Measurements from ENCODE around the gene OPRM1. TPM values are rescaled to one million over a fixed set of nuclear protein-coding genes. Genes with fewer than 3 reads are reported as not detected.

OPRM1 gene
- total and polyA plus RNA-seq, 2 donors (not counting 1 experiment from before 2014, with no cell fraction given): not detected

DNA sequence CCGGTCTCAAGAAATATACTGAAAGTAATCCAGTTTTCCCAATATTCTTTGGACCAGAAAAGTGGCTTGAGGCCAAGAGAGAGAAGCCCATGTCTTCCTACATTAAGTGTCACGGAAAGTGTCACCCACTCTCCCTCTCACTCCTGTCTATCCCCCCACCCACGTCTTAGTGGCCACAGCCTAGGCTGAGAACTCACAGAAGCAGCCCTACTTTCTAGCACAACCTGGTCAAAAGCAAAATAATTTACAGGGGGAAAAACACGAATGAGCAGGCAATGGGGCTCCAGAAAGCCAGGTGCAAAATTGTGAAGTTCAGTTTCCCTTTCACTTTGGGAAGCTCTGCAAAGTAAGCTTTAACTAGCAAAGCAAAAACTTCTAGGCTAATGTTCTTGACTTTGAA, 118.0 kb downstream of the OPRM1 start:
- 100% methylated on average over 1 of the region's 4 CpGs for WGBS (ENCODE audit: insufficient coverage)
- H3K4me3 Mint-ChIP-seq: peak overlapping the region; percentile 77
- peak overlapping the region in 1 of 2 donors; percentile 61 for H3K27ac ChIP-seq (ENCODE audit: low read length in 2 of 2)
- TF ChIP-seq EZH2 (IDR thresholded peaks at IDR 0.05; ENCODE audit: borderline replicate concordance, insufficient read depth, low read depth, low read length, poor library complexity, severe bottlenecking): no peak
- H3K36me3 ChIP-seq (replicated peaks in 1 of 2; ENCODE audit: control extremely low read depth in 1 of 2, control insufficient read depth in 1 of 2, extremely low read depth in 1 of 2, insufficient read depth in 2 of 2, low read length in 1 of 2): no peaks in the 10 kb centered on the region
- POLR2A ChIA-PET: no interaction called here
- H2AFZ ChIP-seq (ENCODE audit: insufficient read depth, low read depth, low read length, poor library complexity, severe bottlenecking): peak overlapping the region; percentile 79
- peak; percentile 25 for DNase-seq
- H3K9me3 ChIP-seq (ENCODE audit: control extremely low read depth in 1 of 3, control insufficient read depth in 2 of 3, insufficient read depth in 1 of 3, low read length in 2 of 3): no peaks in the 10 kb centered on the region
- peaks cover 21% of the 10 kb centered on the region for H3K4me1 Mint-ChIP-seq
- H3K4me1 ChIP-seq (ENCODE audit: control insufficient read depth in 2 of 2, insufficient read depth in 2 of 2, low read length in 2 of 2): peaks cover 16 to 17% of the 10 kb centered on the region in 2 donors
- H4K20me1 ChIP-seq (ENCODE audit: control insufficient read depth, insufficient read depth, low read length, poor library complexity, severe bottlenecking): no peaks in the 10 kb centered on the region
- H3K9ac ChIP-seq (ENCODE audit: low read length): peak overlapping the region; percentile 52
- no peaks in the 10 kb centered on the region for H3K79me2 ChIP-seq (ENCODE audit: control insufficient read depth, insufficient read depth, low read length)
- CTCF ChIA-PET: interaction anchor here (1.0 to 3.9 kb wide), 5 partner anchors 10 to 214 kb away, joined by 3 to 19 read pairs (median 4); no protein-coding TSS in a partner anchor
- intact Hi-C loops (cut with micrococcal nuclease): no loop called here
- H3K27me3 Mint-ChIP-seq: no peaks in the 10 kb centered on the region
- H3K4me3 ChIP-seq (ENCODE audit: control extremely low read depth in 1 of 5, extremely low read depth in 1 of 5, insufficient read depth in 1 of 5, low read depth in 2 of 5, low read length in 4 of 5): peak overlapping the region in 2 of 5 experiments; percentile 21 to 34
- H3K27ac Mint-ChIP-seq: peak overlapping the region; percentile 70
- H3K9me3 Mint-ChIP-seq (ENCODE audit: insufficient read depth): no peaks in the 10 kb centered on the region
- H3K27me3 ChIP-seq (replicated peaks in 1 of 4; ENCODE audit: control extremely low read depth in 1 of 4, control insufficient read depth in 3 of 4, insufficient read depth in 4 of 4, low read length in 3 of 4): no peaks in the 10 kb centered on the region
- H3K4me2 ChIP-seq (replicated peaks; ENCODE audit: low read depth, low read length, poor library complexity, severe bottlenecking): peak overlapping the region; percentile 63
- ATAC-seq (ENCODE audit: low read depth): no peak

- H3K4me3 Mint-ChIP-seq: peak overlapping the region; percentile 77
- no peak for DNase-seq
- Histone ChIP-seq H3K79me2 (ENCODE audit: control insufficient read depth, insufficient read depth, low read length) (no peaks in the 10 kb centered on the region), H3K9ac (ENCODE audit: low read length) (peak overlapping the region; percentile 52), H3K9me3 (ENCODE audit: control extremely low read depth in 1 of 3, control insufficient read depth in 2 of 3, insufficient read depth in 1 of 3, low read length in 2 of 3) (no peaks in the 10 kb centered on the region), H3K27me3 (replicated peaks in 1 of 4; ENCODE audit: control extremely low read depth in 1 of 4, control insufficient read depth in 3 of 4, insufficient read depth in 4 of 4, low read length in 3 of 4) (no peaks in the 10 kb centered on the region), H3K27ac (ENCODE audit: low read length in 2 of 2) (peak overlapping the region in 1 of 2 donors; percentile 61), H3K4me3 (ENCODE audit: control extremely low read depth in 1 of 5, extremely low read depth in 1 of 5, insufficient read depth in 1 of 5, low read depth in 2 of 5, low read length in 4 of 5) (peak overlapping the region in 1 of 5 experiments; percentile 34), H4K20me1 (ENCODE audit: control insufficient read depth, insufficient read depth, low read length, poor library complexity, severe bottlenecking) (no peaks in the 10 kb centered on the region), H2AFZ (ENCODE audit: insufficient read depth, low read depth, low read length, poor library complexity, severe bottlenecking) (peak overlapping the region; percentile 79), H3K36me3 (replicated peaks in 1 of 2; ENCODE audit: control extremely low read depth in 1 of 2, control insufficient read depth in 1 of 2, extremely low read depth in 1 of 2, insufficient read depth in 2 of 2, low read length in 1 of 2) (no peaks in the 10 kb centered on the region), H3K4me2 (replicated peaks; ENCODE audit: low read depth, low read length, poor library complexity, severe bottlenecking) (peak overlapping the region; percentile 63), H3K4me1 (ENCODE audit: control insufficient read depth in 2 of 2, insufficient read depth in 2 of 2, low read length in 2 of 2) (peaks cover 16 to 17% of the 10 kb centered on the region in 2 donors)
- intact Hi-C loops (cut with micrococcal nuclease): no loop called here
- ChIA-PET POLR2A (no interaction called here), CTCF (interaction anchor here (1.4 to 3.9 kb wide), 4 partner anchors 9 to 214 kb away, joined by 3 to 19 read pairs (median 5); no protein-coding TSS in a partner anchor)
- ATAC-seq (ENCODE audit: low read depth): no peak
- no peaks in the 10 kb centered on the region for H3K9me3 Mint-ChIP-seq (ENCODE audit: insufficient read depth)
- H3K4me1 Mint-ChIP-seq: peaks cover 21% of the 10 kb centered on the region
- TF ChIP-seq EZH2 (IDR thresholded peaks at IDR 0.05; ENCODE audit: borderline replicate concordance, insufficient read depth, low read depth, low read length, poor library complexity, severe bottlenecking): no peak
- no peak for TF ChIP-seq CTCF (IDR thresholded peaks at IDR 0.05)
- no peaks in the 10 kb centered on the region for H3K27me3 Mint-ChIP-seq
- H3K27ac Mint-ChIP-seq: no peak overlapping the region
These were observed 118.7 kb downstream of the OPRM1 start for GRCh38 chr6:154157706-154158105.
